AG04450 (cell line): ENCODE results near the gene OR6S1. TPM values are rescaled to one million over a fixed set of nuclear protein-coding genes. Genes with fewer than 3 reads are reported as not detected.

Experiments
- CTCF ChIA-PET: fragments of 300-600, 350-600 bp; formaldehyde crosslinking; extraction: SDS; loops from one replicate; lab custom pipeline; 2022; ENCODE audit warnings: antibody characterized with exemption, inconsistent platforms; lab: Charles Lee
- POLR2A ChIA-PET: fragments of 350-600 bp; formaldehyde crosslinking; extraction: SDS; loops from one replicate; lab custom pipeline; 2021; ENCODE audit warnings: antibody characterized with exemption, inconsistent platforms; lab: Yijun Ruan, JAX
- DNase-seq: peaks from one replicate; pipeline ENCODE4 v3.0.0-alpha.2; 2011; ENCODE audit warnings: low read depth, low spot score
- H3K27ac ChIP-seq: one replicate; pipeline ENCODE4 v1.5.1; 2012; ENCODE audit warnings: low read depth, low read length, control low read depth
- H3K27me3 ChIP-seq: one replicate; pipeline ENCODE4 v1.6.0; 2012; ENCODE audit warnings: low read length; ENCODE audit not compliant: control insufficient read depth, insufficient read depth
- H3K4me3 ChIP-seq: 2 replicates; pipeline ENCODE4 v1.5.1; 2011; ENCODE audit warnings: mild to moderate bottlenecking, low read depth, low read length, control low read depth
- H3K9me3 ChIP-seq: 2 replicates; pipeline ENCODE4 v1.5.1; 2012; ENCODE audit warnings: low read length; ENCODE audit not compliant: control insufficient read depth, insufficient read depth
- polyA plus RNA-seq: library from polyadenylated mRNA; depleted of rRNA; stranded (reverse); fragments of >200 nt; gene quantifications from 2 replicates; pipeline ENCODE4 v1.2.3, GENCODE V29; 2011
- TF ChIP-seq, protein P1 (sequence below): IDR thresholded peaks from 2 replicates; pipeline ENCODE4 v1.5.1; 2011; ENCODE audit warnings: low read depth, low read length, control low read depth, inconsistent platforms

OR6S1 gene
- polyA plus RNA-seq, 1 experiment: not detected

DNA sequence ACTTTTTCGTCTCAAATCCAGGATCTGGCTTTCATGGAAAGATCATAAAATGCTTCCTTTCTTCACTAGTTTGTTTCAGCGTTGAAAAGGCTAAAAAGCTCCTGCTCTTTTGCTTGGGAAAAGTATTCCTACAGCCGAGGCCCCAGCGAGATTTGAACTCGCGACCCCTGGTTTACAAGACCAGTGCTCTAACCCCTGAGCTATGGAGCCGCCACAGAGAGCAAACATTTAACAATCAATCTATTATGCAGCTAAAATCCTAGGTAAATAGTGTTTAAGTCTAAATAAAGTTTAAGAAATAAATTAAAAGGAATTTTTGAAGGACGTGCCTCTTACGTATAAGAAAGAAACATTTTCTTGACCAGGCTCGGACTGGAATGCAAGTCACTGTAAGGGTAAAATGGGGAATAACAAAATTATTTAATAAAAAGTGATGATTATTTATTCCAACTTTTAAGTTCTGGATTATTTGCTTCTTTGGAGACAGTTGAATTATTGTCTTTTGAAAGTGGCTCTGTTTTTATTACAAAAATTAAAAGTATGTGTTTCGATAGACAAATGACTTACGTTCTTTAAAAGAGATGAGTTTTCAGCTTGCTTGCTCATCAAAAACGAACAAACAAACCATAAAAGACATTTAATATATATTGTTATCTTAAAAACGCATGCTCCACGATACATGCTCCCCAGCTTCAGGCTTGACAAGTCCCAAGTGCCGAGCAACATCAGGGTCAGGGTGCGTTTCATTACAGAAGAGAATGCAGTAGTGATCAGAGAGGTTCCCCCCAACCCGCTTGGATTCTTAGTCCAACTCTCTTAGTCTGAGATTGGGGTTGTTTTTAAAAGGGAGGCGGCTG is 10.2 kb downstream of the OR6S1 start:
- no peak overlapping the region for H3K27ac ChIP-seq
- peak; percentile 27 for DNase-seq
- H3K9me3 ChIP-seq: peaks cover 2% of the 10 kb centered on the region; the same call in 1 of the 2 replicates
- ChIA-PET POLR2A (interaction anchor here (1.1 kb wide), 2 partner anchors 51 to 52 kb away, joined by 4 to 5 read pairs; no protein-coding TSS in a partner anchor), CTCF (interaction anchor here (1.3 to 2.4 kb wide), 4 partner anchors 22 to 340 kb away, joined by 6 to 8 read pairs (median 7); no protein-coding TSS in a partner anchor)
- H3K4me3 ChIP-seq: peak overlapping the region; percentile 51
- TF ChIP-seq, protein P1, sequence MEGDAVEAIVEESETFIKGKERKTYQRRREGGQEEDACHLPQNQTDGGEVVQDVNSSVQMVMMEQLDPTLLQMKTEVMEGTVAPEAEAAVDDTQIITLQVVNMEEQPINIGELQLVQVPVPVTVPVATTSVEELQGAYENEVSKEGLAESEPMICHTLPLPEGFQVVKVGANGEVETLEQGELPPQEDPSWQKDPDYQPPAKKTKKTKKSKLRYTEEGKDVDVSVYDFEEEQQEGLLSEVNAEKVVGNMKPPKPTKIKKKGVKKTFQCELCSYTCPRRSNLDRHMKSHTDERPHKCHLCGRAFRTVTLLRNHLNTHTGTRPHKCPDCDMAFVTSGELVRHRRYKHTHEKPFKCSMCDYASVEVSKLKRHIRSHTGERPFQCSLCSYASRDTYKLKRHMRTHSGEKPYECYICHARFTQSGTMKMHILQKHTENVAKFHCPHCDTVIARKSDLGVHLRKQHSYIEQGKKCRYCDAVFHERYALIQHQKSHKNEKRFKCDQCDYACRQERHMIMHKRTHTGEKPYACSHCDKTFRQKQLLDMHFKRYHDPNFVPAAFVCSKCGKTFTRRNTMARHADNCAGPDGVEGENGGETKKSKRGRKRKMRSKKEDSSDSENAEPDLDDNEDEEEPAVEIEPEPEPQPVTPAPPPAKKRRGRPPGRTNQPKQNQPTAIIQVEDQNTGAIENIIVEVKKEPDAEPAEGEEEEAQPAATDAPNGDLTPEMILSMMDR: no peak
- peaks cover 10% of the 10 kb centered on the region for H3K27me3 ChIP-seq

GRCh38 chr14:20630340-20631022 is 11.0 kb downstream of the OR6S1 start:
- H3K27ac ChIP-seq: no peak overlapping the region
- peaks cover 2% of the 10 kb centered on the region; the same call in 1 of the 2 replicates for H3K9me3 ChIP-seq
- POLR2A ChIA-PET: interaction anchor here (1.1 kb wide), 1 partner anchor 53 kb away, joined by 4 read pairs; no protein-coding TSS in a partner anchor
- no peak for DNase-seq
- H3K4me3 ChIP-seq: peak overlapping the region; percentile 39
- CTCF ChIA-PET: interaction anchor here (1.6 to 2.4 kb wide), 3 partner anchors 21 to 340 kb away, joined by 6 to 8 read pairs (median 8); no protein-coding TSS in a partner anchor
- TF ChIP-seq, protein P1: no peak
- H3K27me3 ChIP-seq: peaks cover 10% of the 10 kb centered on the region

GRCh38 chr14:20628063-20628854 is 13.2 kb downstream of the OR6S1 start:
- Histone ChIP-seq H3K9me3 (peaks cover under 1% of the 10 kb centered on the region; the same call in 1 of the 2 replicates), H3K27me3 (peaks cover 10% of the 10 kb centered on the region), H3K27ac (no peak overlapping the region), H3K4me3 (no peak overlapping the region)
- TF ChIP-seq, protein P1: no peak
- no peak for DNase-seq
- POLR2A ChIA-PET: no interaction called here
- CTCF ChIA-PET: interaction anchor here (0.7 kb wide), 1 partner anchor 342 kb away, joined by 4 read pairs; no protein-coding TSS in a partner anchor

DNA sequence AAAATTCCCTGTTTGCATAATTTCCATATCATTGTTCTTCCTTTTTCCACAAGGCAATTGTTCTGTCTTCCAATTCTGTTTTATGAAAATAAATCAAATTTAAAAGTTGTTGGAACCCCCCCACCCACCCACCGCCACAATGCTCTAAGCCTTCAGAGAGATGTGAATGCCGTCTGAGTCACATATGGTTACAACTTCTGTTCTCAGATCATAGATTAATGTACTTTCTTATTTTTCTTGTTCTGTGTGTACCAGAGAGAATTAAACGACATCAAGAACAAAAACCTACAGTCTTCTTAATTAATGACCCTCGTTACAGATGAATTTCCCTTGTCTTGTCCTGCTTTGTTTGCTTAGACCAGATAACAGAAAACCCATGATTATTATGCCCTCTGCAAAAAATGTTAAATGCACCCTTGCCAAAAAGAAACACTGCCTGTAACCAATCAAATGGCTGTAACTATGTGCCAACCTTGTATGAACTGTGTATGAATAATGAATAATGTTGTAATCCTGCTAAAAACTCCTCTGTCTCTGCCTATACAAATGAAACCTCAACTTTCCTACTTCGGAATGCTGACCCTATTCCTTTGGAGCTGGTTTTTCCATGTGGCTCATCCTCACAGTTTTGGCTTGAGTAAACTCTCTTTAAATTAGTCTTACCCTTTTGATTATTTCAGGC is 14.0 kb downstream of the OR6S1 start:
- ChIA-PET CTCF (no interaction called here), POLR2A (no interaction called here)
- TF ChIP-seq, protein P1: no peak
- H3K9me3 ChIP-seq: no peaks in the 10 kb centered on the region
- peaks cover 10% of the 10 kb centered on the region for H3K27me3 ChIP-seq
- no peak overlapping the region for H3K4me3 ChIP-seq
- no peak for DNase-seq
- no peak overlapping the region for H3K27ac ChIP-seq
